Sigmoid colon (tissue), 7 donors: ENCODE measurements around the gene IQCE. TPM values are rescaled to one million over a fixed set of nuclear protein-coding genes. Genes with fewer than 3 reads are reported as not detected.
A peak's percentile ranks its signal among the peaks of the same experiment; 100 is the strongest.

ENCODE experiments used
- DNase-seq: peaks from one replicate; pipeline ENCODE4 v3.0.0-alpha.2; 2019
- H3K27ac ChIP-seq, 4 donors: fragments of 200-600 bp; sonication (generic); one replicate each; pipeline ENCODE4 v1.5.1; 2016 to 2019; ENCODE audit warnings: mild to moderate bottlenecking in 1 of 4
- H3K27me3 ChIP-seq, 3 donors: fragments of 200-600 bp; sonication (generic); one replicate each; pipeline ENCODE4 v1.5.1; 2019; ENCODE audit warnings: mild to moderate bottlenecking in 1 of 3
- H3K36me3 ChIP-seq, 4 donors: fragments of 200-600 bp; sonication (generic); one replicate each; pipeline ENCODE4 v1.5.1; 2016 to 2019
- H3K4me1 ChIP-seq, 4 donors: fragments of 200-600 bp; sonication (generic); one replicate each; pipeline ENCODE4 v1.5.1; 2017 to 2019
- H3K4me3 ChIP-seq, 4 donors: fragments of 200-600 bp; sonication (generic); one replicate each; pipeline ENCODE4 v1.5.1; 2017 to 2019; ENCODE audit warnings: mild to moderate bottlenecking in 2 of 4, moderate library complexity in 1 of 4
- H3K9me3 ChIP-seq, 4 donors: fragments of 200-600 bp in 3 of 4; sonication (generic) in 3 of 4; one replicate each; pipeline versions ENCODE4 v1.5.1 to v1.6.1; 2013 to 2019
- CTCF ChIP-seq, 4 experiments: fragments of 450-650 bp in 3 of 4; fragments of 200-600 bp in 1 of 4; IDR thresholded peaks; one replicate each; pipeline ENCODE4 v1.5.1; 2016 to 2019; ENCODE audit warnings: antibody characterized with exemption in 4 of 4, mild to moderate bottlenecking in 3 of 4, moderate library complexity in 2 of 4
- EP300 ChIP-seq, 4 donors: sonication (generic); formaldehyde crosslinking; IDR thresholded peaks; one replicate each; pipeline ENCODE4 v1.6.1; 2017; ENCODE audit warnings: antibody characterized with exemption in 4 of 4
- POLR2A ChIP-seq, 2 donors: fragments of 450-650 bp; IDR thresholded peaks; one replicate each; pipeline ENCODE4 v1.6.1; 2016; ENCODE audit warnings: antibody characterized with exemption in 2 of 2, mild to moderate bottlenecking in 2 of 2, moderate library complexity in 2 of 2
- POLR2AphosphoS5 ChIP-seq, 4 donors: sonication (generic); formaldehyde crosslinking; IDR thresholded peaks; one replicate each; pipeline ENCODE4 v1.6.1; 2017; ENCODE audit warnings: antibody characterized with exemption in 4 of 4
- WGBS, 2 donors: extraction: QIAGEN DNeasy Blood & Tissue Kit; methylation state at CpG; one replicate each; pipeline ENCODE4 v1.1.7; 2013; 5-methylcytosine and 5-hydroxymethylcytosine counted together
- intact Hi-C: fragments of 100-400 bp; cut with DNase I; formaldehyde crosslinking; loops from one replicate; pipeline ENCODE4 v1.15.1; 2023
- polyA plus RNA-seq, 3 donors: library from polyadenylated mRNA; stranded (reverse); fragments of 200-250 nt; gene quantifications; one replicate each; pipeline ENCODE4 v1.2.3, GENCODE V29; 2013
- total RNA-seq, 4 donors: library from RNA; depleted of rRNA; stranded (reverse); fragments of >200 nt; gene quantifications; one replicate each; pipeline ENCODE4 v1.1.0, GENCODE V29; 2016
- donor health status: healthy with polysubstance abuse.
- donor health status: Bipolar disorder and iron deficiency.
- donor health status: healthy.

Gene IQCE
- total and polyA plus RNA-seq, 7 donors: 6.4 to 22.4 (median 9.6) TPM

GRCh38 chr7:2622869-2623697 lies 64.3 kb downstream of the IQCE start:
- no peak for TF ChIP-seq CTCF (IDR thresholded peaks at IDR 0.05)
- TF ChIP-seq POLR2AphosphoS5 (IDR thresholded peaks at IDR 0.05): no peak
- no peak for TF ChIP-seq POLR2A (IDR thresholded peaks at IDR 0.05)
- no peak for TF ChIP-seq EP300 (IDR thresholded peaks at IDR 0.05)
- 28 to 63% methylated on average over 19 of the region's 19 CpGs for WGBS, 2 donors
- DNase-seq: no peak
- Histone ChIP-seq H3K27ac (no peak overlapping the region), H3K9me3 (no peaks in the 10 kb centered on the region), H3K4me3 (no peak overlapping the region), H3K27me3 (no peaks in the 10 kb centered on the region), H3K4me1 (peaks cover 0 to 51% (median 44%) of the 10 kb centered on the region in 4 donors), H3K36me3 (no peaks in the 10 kb centered on the region)
- intact Hi-C loops: no loop called here

- intact Hi-C loops: no loop called here
- H3K4me3 ChIP-seq: no peak overlapping the region
- DNase-seq: no peak
- H3K4me1 ChIP-seq: peaks cover 0 to 46% (median 39%) of the 10 kb centered on the region in 4 donors
- H3K27me3 ChIP-seq: no peaks in the 10 kb centered on the region
- H3K36me3 ChIP-seq: no peaks in the 10 kb centered on the region
- no peak overlapping the region for H3K27ac ChIP-seq
- 72 to 85% methylated on average over 10 of the region's 10 CpGs for WGBS, 2 donors
- TF ChIP-seq EP300 (IDR thresholded peaks at IDR 0.05) (no peak), POLR2AphosphoS5 (IDR thresholded peaks at IDR 0.05) (no peak), CTCF (IDR thresholded peaks at IDR 0.05) (no peak), POLR2A (IDR thresholded peaks at IDR 0.05) (no peak)
- H3K9me3 ChIP-seq: no peaks in the 10 kb centered on the region
Measured at GRCh38 chr7:2623698-2624014, 64.9 kb downstream of the IQCE start.

- no peak for TF ChIP-seq CTCF (IDR thresholded peaks at IDR 0.05)
- TF ChIP-seq POLR2AphosphoS5 (IDR thresholded peaks at IDR 0.05): no peak
- no peak for TF ChIP-seq EP300 (IDR thresholded peaks at IDR 0.05)
- TF ChIP-seq POLR2A (IDR thresholded peaks at IDR 0.05): no peak
- DNase-seq: no peak
- 45 to 78% methylated on average over 18 of the region's 18 CpGs for WGBS, 2 donors
- Histone ChIP-seq H3K36me3 (no peaks in the 10 kb centered on the region), H3K4me3 (no peak overlapping the region), H3K9me3 (no peaks in the 10 kb centered on the region), H3K4me1 (peaks cover 0 to 44% (median 35%) of the 10 kb centered on the region in 4 donors), H3K27me3 (no peaks in the 10 kb centered on the region), H3K27ac (no peak overlapping the region)
- intact Hi-C loops: no loop called here
Measured at GRCh38 chr7:2624293-2624886, 65.6 kb downstream of the IQCE start.

- 76 to 86% methylated on average over 20 of the region's 20 CpGs for WGBS, 2 donors
- intact Hi-C loops: no loop called here
Measured at GRCh38 chr7:2626498-2627117, 67.8 kb downstream of the IQCE start.

More at GRCh38 chr7:2626498-2627117, 67.8 kb downstream of the IQCE start:
- DNase-seq: peak; percentile 83
- TF ChIP-seq POLR2A (IDR thresholded peaks at IDR 0.05) (no peak), POLR2AphosphoS5 (IDR thresholded peaks at IDR 0.05) (peak in 3 of 4 donors; percentile 16 to 55 (median 39))
- Histone ChIP-seq H3K4me1 (peaks cover 0 to 35% (median 30%) of the 10 kb centered on the region in 4 donors), H3K27me3 (no peaks in the 10 kb centered on the region), H3K27ac (peak overlapping the region; percentile 57 to 74 (median 72)), H3K36me3 (no peaks in the 10 kb centered on the region), H3K9me3 (no peaks in the 10 kb centered on the region), H3K4me3 (no peak overlapping the region)
